K562 (cell line): Measurements from ENCODE around the gene CYP2R1. TPM values are rescaled to one million over a fixed set of nuclear protein-coding genes. Genes with fewer than 3 reads are reported as not detected.

Experiments
- ATF2 ChIP-seq: sonication (generic); formaldehyde crosslinking; IDR thresholded peaks from 2 replicates; pipeline ENCODE4 v1.8.1; 2022; ENCODE audit warnings: missing genetic modification reagents
- ATF7 ChIP-seq: fragments of 450-650 bp; IDR thresholded peaks from 2 replicates; pipeline ENCODE4 v1.7.1; 2014; ENCODE audit warnings: mild to moderate bottlenecking, moderate library complexity
- BCL6 ChIP-seq: fragments of 250-450 bp; sonication (Bioruptor Pico); IDR thresholded peaks from 2 replicates; pipeline ENCODE4 v1.4.0; 2020
- ELF1 ChIP-seq: fragments of 200-800 bp; sonication (Bioruptor generic); IDR thresholded peaks from 2 replicates; pipeline ENCODE4 v1.6.1; 2016; ENCODE audit warnings: missing genetic modification characterization, missing compliant biosample characterization
- EP400 ChIP-seq: fragments of 450-650 bp; IDR thresholded peaks from 2 replicates; pipeline ENCODE4 v1.6.1; 2017; ENCODE audit warnings: antibody characterized with exemption, mild to moderate bottlenecking, moderate library complexity
- GTF3C2 ChIP-seq: IDR thresholded peaks from 3 replicates; pipeline ENCODE4 v1.6.1; 2011; ENCODE audit warnings: borderline replicate concordance, mild to moderate bottlenecking, moderate library complexity; ENCODE audit not compliant: insufficient read length; ENCODE audit errors: extremely low read depth
- HIVEP1 ChIP-seq: fragments of 250-450 bp; sonication (Bioruptor Pico); IDR thresholded peaks from 2 replicates; pipeline ENCODE4 v1.4.0; 2020; ENCODE audit warnings: mild to moderate bottlenecking
- IFI16 ChIP-seq: fragments of 250-450 bp; sonication (Bioruptor Pico); IDR thresholded peaks from 2 replicates; pipeline ENCODE4 v2.1.2; 2022; ENCODE audit warnings: mild to moderate bottlenecking, inconsistent platforms
- JUN ChIP-seq, 2 experiments: sonication (generic) in 1 of 2; formaldehyde crosslinking in 1 of 2; IDR thresholded peaks; 2 replicates each; pipeline versions ENCODE4 v1.6.1 to v1.8.0; 2012 to 2022; ENCODE audit warnings: borderline replicate concordance in 2 of 2, mild to moderate bottlenecking in 2 of 2, improper control_type of control experiment in 1 of 2, low read depth in 1 of 2, low read length in 1 of 2, missing genetic modification reagents in 1 of 2
- KLF16 ChIP-seq: IDR thresholded peaks from 2 replicates; pipeline ENCODE4 v1.6.1; 2016; ENCODE audit warnings: antibody characterized with exemption
- KLF6 ChIP-seq: fragments of 250-450 bp; sonication (Bioruptor Pico); IDR thresholded peaks from 2 replicates; pipeline ENCODE4 v1.4.0; 2020; ENCODE audit warnings: mild to moderate bottlenecking, moderate library complexity, borderline replicate concordance
- NFE2L1 ChIP-seq: fragments of 450-650 bp; IDR thresholded peaks from 2 replicates; pipeline ENCODE4 v1.6.1; 2016; ENCODE audit warnings: missing genetic modification characterization, low read depth, mild to moderate bottlenecking, missing compliant biosample characterization, moderate library complexity, borderline replicate concordance
- POLR2H ChIP-seq: IDR thresholded peaks from 2 replicates; pipeline ENCODE4 v1.6.1; 2016; ENCODE audit warnings: missing genetic modification characterization, low read depth, mild to moderate bottlenecking, control low read depth, missing compliant biosample characterization, moderate library complexity
- RHOXF2B ChIP-seq: fragments of 250-450 bp; sonication (Bioruptor Pico); conservative IDR thresholded peaks from 2 replicates; pipeline ENCODE4 v1.5.1; 2021
- SP1 ChIP-seq: sonication (generic); formaldehyde crosslinking; IDR thresholded peaks from 2 replicates; pipeline ENCODE4 v1.8.1; 2022; ENCODE audit warnings: mild to moderate bottlenecking, missing genetic modification reagents
- TAF7 ChIP-seq: fragments of 450-650 bp; IDR thresholded peaks from 2 replicates; pipeline ENCODE4 v1.6.1; 2016; ENCODE audit warnings: missing genetic modification characterization, missing compliant biosample characterization
- ZBTB17 ChIP-seq: fragments of 450-650 bp; formaldehyde crosslinking; IDR thresholded peaks from 2 replicates; pipeline ENCODE4 v1.4.0; 2020; ENCODE audit warnings: mild to moderate bottlenecking
- ZNF512 ChIP-seq: IDR thresholded peaks from 2 replicates; pipeline ENCODE4 v1.6.1; 2016; ENCODE audit warnings: missing genetic modification characterization, missing compliant biosample characterization
- ZNF644 ChIP-seq: fragments of 200-800 bp; sonication (Bioruptor generic); IDR thresholded peaks from 2 replicates; pipeline ENCODE4 v1.6.1; 2016; ENCODE audit warnings: low read depth, missing genetic modification characterization, missing compliant biosample characterization
- polyA plus RNA-seq, 8 experiments: library from polyadenylated mRNA; depleted of rRNA in 4 of 8; stranded (reverse) in 5 of 8; unstranded in 3 of 8; fragments of >200 nt; fragmentation: Nextera tagmentation in 2 of 8; fragmentation: Illumina TruSeq in 1 of 8; extraction: Ambion mirVana in 2 of 8; extraction: Trizol in 1 of 8; gene quantifications; 2 replicates each; pipeline versions ENCODE4 v1.2.1 to v1.2.3, GENCODE V29; 2011 to 2014; ENCODE audit warnings: inconsistent platforms in 1 of 8, missing spikeins in 1 of 8
- total RNA-seq, 7 experiments: library from RNA; depleted of rRNA in 6 of 7; stranded (reverse); fragments of >200 nt in 6 of 7; fragmentation: Illumina TruSeq in 2 of 7; extraction: Trizol in 2 of 7; gene quantifications; 2 replicates each; pipeline versions ENCODE4 v1.2.1 to v1.2.3, GENCODE V29; 2011 to 2021; ENCODE audit warnings: low replicate concordance in 1 of 7
- TF ChIP-seq, protein P1 (sequence below): sonication (generic); formaldehyde crosslinking; IDR thresholded peaks from 2 replicates; pipeline ENCODE4 v1.9.0; 2022; ENCODE audit warnings: mild to moderate bottlenecking, missing genetic modification reagents

The CYP2R1 gene
- total and polyA plus RNA-seq, 9 of the 15 experiments (the other 6 are each of a cell fraction or from before 2014, with no cell fraction given), result 19.4 to 40.5 (median 29.4) TPM

- no peak for TF ChIP-seq SP1
- TF ChIP-seq ZNF512 (tag), result no peak
- TF ChIP-seq JUN (IDR thresholded peaks at IDR 0.05; ENCODE audit: borderline replicate concordance, low read depth, low read length), result peak; percentile 72; the same call in 1 of the 2 replicates
- TF ChIP-seq JUN (CRISPR knock-in tag; IDR thresholded peaks at IDR 0.05; ENCODE audit: borderline replicate concordance), result no peak
- no peak for TF ChIP-seq GTF3C2
- TF ChIP-seq ELF1, result no peak
- TF ChIP-seq ZNF644 (tag), result peak; percentile 71; the same call in 1 of the 2 replicates
- no peak for TF ChIP-seq HIVEP1 (CRISPR knock-in tag)
- TF ChIP-seq KLF16, result no peak
- peak; percentile 81 for TF ChIP-seq POLR2H (tag)
- 0 out of 2 replicates have a peak, but pooled peaks have one; percentile 42 for TF ChIP-seq RHOXF2B
- peak; percentile 52; the same call in 1 of the 2 replicates for TF ChIP-seq IFI16 (CRISPR knock-in tag)
- 0 out of 2 replicates have a peak, but pooled peaks have one; percentile 8 for TF ChIP-seq TAF7
- peak; percentile 16; the same call in 1 of the 2 replicates for TF ChIP-seq KLF6
- peak; percentile 89 for TF ChIP-seq ATF7
- no peak for TF ChIP-seq BCL6 (CRISPR knock-in tag)
- no peak for TF ChIP-seq NFE2L1 (tag)
- TF ChIP-seq ZBTB17, result 0 out of 2 replicates have a peak, but pooled peaks have one; percentile 29
- TF ChIP-seq ATF2 (CRISPR knock-in tag), result no peak
- TF ChIP-seq, protein P1, sequence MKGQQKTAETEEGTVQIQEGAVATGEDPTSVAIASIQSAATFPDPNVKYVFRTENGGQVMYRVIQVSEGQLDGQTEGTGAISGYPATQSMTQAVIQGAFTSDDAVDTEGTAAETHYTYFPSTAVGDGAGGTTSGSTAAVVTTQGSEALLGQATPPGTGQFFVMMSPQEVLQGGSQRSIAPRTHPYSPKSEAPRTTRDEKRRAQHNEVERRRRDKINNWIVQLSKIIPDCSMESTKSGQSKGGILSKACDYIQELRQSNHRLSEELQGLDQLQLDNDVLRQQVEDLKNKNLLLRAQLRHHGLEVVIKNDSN, result no peak
- peak; percentile 74 for TF ChIP-seq EP400
These were observed 39.4 kb downstream of the CYP2R1 start (continued) for GRCh38 chr11:14852571-14853177.
